A673 (cell line): ENCODE measurements around the gene RGS14. TPM values are rescaled to one million over a fixed set of nuclear protein-coding genes. Genes with fewer than 3 reads are reported as not detected.

Source experiments
- Bru-seq: library from RNA; stranded (reverse); fragments of 400-500 nt; gene quantifications from one replicate; lab custom pipeline; 2021; lab: Mats Ljungman, UMichigan
- BruChase-seq, 2 experiments: library from RNA; stranded (reverse); fragments of 400-500 nt; gene quantifications; one replicate each; lab custom pipeline; 2021; lab: Mats Ljungman, UMichigan
- BruUV-seq: library from RNA; stranded (reverse); fragments of 400-500 nt; replicated peaks from 2 replicates; lab custom pipeline; 2021; lab: Mats Ljungman, UMichigan
- CTCF ChIA-PET: fragments of 300-600 bp; sonication (Branson Sonifier 250); formaldehyde crosslinking; loops from one replicate; lab custom pipeline; 2022; ENCODE audit warnings: antibody characterized with exemption; lab: Charles Lee
- POLR2A ChIA-PET: fragments of 300-600 bp; sonication (Branson Sonifier 250); formaldehyde crosslinking; loops from one replicate; lab custom pipeline; 2022; ENCODE audit warnings: antibody characterized with exemption; ENCODE audit not compliant: low non-redundant PET; lab: Charles Lee
- DNase-seq: peaks from one replicate; pipeline ENCODE4 v3.0.0-alpha.2; 2015; ENCODE audit warnings: low spot score
- H3K27ac ChIP-seq: fragments of 200-600 bp; sonication (generic); 2 replicates; pipeline ENCODE4 v1.5.1; 2016; ENCODE audit warnings: mixed run types, low read depth, mild to moderate bottlenecking, mixed read lengths, antibody characterized with exemption, low read length; ENCODE audit not compliant: poor library complexity, severe bottlenecking
- H3K27me3 ChIP-seq: fragments of 200-600 bp; sonication (generic); replicated peaks from 2 replicates; pipeline ENCODE4 v1.6.1; 2017; ENCODE audit warnings: mixed run types, low read depth, mild to moderate bottlenecking, mixed read lengths, antibody characterized with exemption, low read length; ENCODE audit not compliant: insufficient read depth, poor library complexity
- H3K36me3 ChIP-seq: fragments of 200-600 bp; sonication (generic); 2 replicates; pipeline ENCODE4 v1.6.1; 2016; ENCODE audit warnings: mixed run types, mild to moderate bottlenecking, mixed read lengths, antibody characterized with exemption, low read length; ENCODE audit not compliant: insufficient read depth, poor library complexity, severe bottlenecking
- H3K4me1 ChIP-seq: fragments of 200-600 bp; sonication (generic); 2 replicates; pipeline ENCODE4 v1.6.1; 2017; ENCODE audit warnings: mixed run types, mild to moderate bottlenecking, mixed read lengths, antibody characterized with exemption, low read length; ENCODE audit not compliant: insufficient read depth, poor library complexity, severe bottlenecking
- H3K4me3 ChIP-seq: fragments of 200-600 bp; sonication (generic); 2 replicates; pipeline ENCODE4 v1.5.1; 2016; ENCODE audit warnings: low read depth, mixed run types, mild to moderate bottlenecking, mixed read lengths, low read length; ENCODE audit not compliant: poor library complexity, severe bottlenecking
- H3K9me3 ChIP-seq: fragments of 200-600 bp; sonication (generic); 2 replicates; pipeline ENCODE4 v1.6.1; 2016; ENCODE audit warnings: mixed run types, low read depth, mild to moderate bottlenecking, mixed read lengths, antibody characterized with exemption, low read length; ENCODE audit not compliant: poor library complexity, severe bottlenecking
- EZH2 ChIP-seq: fragments of 200-600 bp; sonication (generic); IDR thresholded peaks from 2 replicates; pipeline ENCODE4 v1.6.1; 2017; ENCODE audit warnings: borderline replicate concordance, low read depth, mild to moderate bottlenecking, mixed read lengths, antibody characterized with exemption, low read length; ENCODE audit not compliant: poor library complexity, severe bottlenecking
- intact Hi-C: fragments of 100-400 bp; cut with micrococcal nuclease; formaldehyde crosslinking; loops from one replicate; pipeline ENCODE4 v1.10.0; 2022; ENCODE audit not compliant: unreplicated experiment
- long read RNA-seq: library from polyadenylated mRNA; stranded (forward); transcript quantifications from one replicate; pipeline ENCODE4 v2.0.0, GENCODE V29; 2022
- total RNA-seq: library from RNA; stranded (reverse); gene quantifications from 2 replicates; pipeline ENCODE4 v1.2.3, GENCODE V29; 2021
- TF ChIP-seq, protein P1 (sequence below): fragments of 300-800, 200-600 bp; sonication (generic); conservative IDR thresholded peaks from 2 replicates; pipeline ENCODE4 v1.5.1; 2017; ENCODE audit warnings: low read depth, mild to moderate bottlenecking, antibody characterized with exemption, low read length, moderate library complexity, mixed read lengths

The RGS14 gene, protein sequence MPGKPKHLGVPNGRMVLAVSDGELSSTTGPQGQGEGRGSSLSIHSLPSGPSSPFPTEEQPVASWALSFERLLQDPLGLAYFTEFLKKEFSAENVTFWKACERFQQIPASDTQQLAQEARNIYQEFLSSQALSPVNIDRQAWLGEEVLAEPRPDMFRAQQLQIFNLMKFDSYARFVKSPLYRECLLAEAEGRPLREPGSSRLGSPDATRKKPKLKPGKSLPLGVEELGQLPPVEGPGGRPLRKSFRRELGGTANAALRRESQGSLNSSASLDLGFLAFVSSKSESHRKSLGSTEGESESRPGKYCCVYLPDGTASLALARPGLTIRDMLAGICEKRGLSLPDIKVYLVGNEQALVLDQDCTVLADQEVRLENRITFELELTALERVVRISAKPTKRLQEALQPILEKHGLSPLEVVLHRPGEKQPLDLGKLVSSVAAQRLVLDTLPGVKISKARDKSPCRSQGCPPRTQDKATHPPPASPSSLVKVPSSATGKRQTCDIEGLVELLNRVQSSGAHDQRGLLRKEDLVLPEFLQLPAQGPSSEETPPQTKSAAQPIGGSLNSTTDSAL
- total RNA-seq = 3.1 and 6.5 TPM in 2 replicates
- Bru-seq, nascent RNA = percentile 20 among the genes with signal in this experiment
- BruChase-seq, experiment 1, labeled RNA remaining after a 2-hour chase = percentile 20 among the genes with signal in this experiment
- BruChase-seq, experiment 2, labeled RNA remaining after a 6-hour chase = percentile 22 among the genes with signal in this experiment
- long read RNA-seq, partial matches to known transcripts = 3 of 7 reads
- long read RNA-seq, other reads (novel, unspliced or antisense) = 1 of 7 reads

DNA sequence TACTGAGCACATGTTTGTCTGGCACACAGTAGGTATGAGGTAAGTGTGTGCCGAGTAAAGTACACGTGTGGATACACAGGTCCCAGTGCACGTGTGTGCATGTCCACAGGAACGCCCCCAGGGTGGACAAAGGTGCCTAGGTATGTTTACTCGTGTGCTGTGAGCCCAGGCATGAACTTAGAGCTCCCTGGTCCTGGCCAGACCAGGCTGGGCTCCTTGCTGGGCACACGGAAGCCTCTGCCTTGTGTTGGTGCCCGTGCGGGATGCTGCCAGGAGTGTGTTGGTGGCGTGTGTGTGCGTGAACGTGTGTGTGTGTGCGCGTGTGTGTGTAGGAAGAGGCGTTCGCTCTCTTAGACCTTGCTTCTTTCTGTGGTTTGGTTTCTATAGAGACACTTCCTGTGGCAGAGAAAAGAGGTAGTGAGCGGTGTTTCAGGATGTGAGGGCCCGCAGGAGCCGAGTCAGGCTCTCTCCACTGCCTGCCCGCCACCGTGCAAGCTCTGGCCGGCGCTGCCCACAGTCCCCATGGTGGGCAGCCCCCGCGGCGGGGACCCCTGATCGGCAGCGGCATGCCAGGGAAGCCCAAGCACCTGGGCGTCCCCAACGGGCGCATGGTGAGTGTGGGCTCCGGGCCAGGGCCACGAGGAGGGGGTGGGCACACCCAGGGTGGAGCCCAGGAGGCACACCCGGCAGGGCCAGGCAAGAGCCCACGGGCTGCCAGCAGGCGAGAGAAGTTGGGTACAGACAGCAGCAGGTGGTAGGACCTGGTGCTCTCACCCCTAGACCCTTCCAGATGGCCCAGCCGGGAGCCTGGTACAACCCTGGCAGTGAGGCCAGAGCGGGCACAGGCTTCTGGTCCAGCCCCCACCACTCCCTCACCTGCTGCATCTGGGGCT lies at the start of gene RGS14:
Gene RGS14, plus strand, starts transcription at position 466 of the 893 bp plus-strand sequence. Its CDS starts 101 bp downstream, at position 567.
- no peaks in the 10 kb centered on the region for H3K4me1 ChIP-seq
- no peak within 1 kb of the TSS for H3K27ac ChIP-seq
- H3K9me3 ChIP-seq = no peaks in the 10 kb centered on the region
- no peaks in the 10 kb centered on the region for H3K36me3 ChIP-seq
- H3K4me3 ChIP-seq = peak within 1 kb of the TSS; percentile 19
- TF ChIP-seq EZH2 = no peak
- TF ChIP-seq, protein P1, sequence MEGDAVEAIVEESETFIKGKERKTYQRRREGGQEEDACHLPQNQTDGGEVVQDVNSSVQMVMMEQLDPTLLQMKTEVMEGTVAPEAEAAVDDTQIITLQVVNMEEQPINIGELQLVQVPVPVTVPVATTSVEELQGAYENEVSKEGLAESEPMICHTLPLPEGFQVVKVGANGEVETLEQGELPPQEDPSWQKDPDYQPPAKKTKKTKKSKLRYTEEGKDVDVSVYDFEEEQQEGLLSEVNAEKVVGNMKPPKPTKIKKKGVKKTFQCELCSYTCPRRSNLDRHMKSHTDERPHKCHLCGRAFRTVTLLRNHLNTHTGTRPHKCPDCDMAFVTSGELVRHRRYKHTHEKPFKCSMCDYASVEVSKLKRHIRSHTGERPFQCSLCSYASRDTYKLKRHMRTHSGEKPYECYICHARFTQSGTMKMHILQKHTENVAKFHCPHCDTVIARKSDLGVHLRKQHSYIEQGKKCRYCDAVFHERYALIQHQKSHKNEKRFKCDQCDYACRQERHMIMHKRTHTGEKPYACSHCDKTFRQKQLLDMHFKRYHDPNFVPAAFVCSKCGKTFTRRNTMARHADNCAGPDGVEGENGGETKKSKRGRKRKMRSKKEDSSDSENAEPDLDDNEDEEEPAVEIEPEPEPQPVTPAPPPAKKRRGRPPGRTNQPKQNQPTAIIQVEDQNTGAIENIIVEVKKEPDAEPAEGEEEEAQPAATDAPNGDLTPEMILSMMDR = no peak
- peak; percentile 18 for DNase-seq
- no peaks in the 10 kb centered on the region for H3K27me3 ChIP-seq
- POLR2A ChIA-PET = no interaction called here
- no TSS peak for BruUV-seq
- CTCF ChIA-PET = no interaction called here
- intact Hi-C loops = no loop called here

DNA sequence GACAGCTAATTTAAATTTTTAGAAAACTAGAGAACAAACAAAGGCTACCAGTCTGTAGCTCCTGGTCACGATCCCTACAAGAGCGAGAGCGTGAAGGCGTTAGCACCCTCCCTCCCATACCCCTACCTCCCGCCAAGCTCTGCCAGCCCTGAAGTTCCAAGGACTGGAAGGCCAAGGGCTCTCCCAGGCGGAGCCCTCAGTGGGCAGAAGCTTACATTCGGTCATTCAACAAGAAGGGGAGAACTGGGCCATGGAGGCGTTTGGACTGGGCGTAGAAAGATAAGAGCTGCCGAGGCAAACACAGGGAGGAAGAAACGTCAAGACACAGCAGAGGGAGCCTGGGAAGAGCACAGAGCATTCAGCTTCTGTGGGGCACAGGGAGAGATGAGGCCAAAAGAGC lies 49.0 kb upstream of the RGS14 start:
- ChIA-PET POLR2A (no interaction called here), CTCF (interaction anchor here (0.6 to 1.8 kb wide), 4 partner anchors 195 to 199 kb away, joined by 3 to 6 read pairs (median 4); no protein-coding TSS in a partner anchor)
- Histone ChIP-seq H3K4me1 (peaks cover 20% of the 10 kb centered on the region), H3K27ac (no peak overlapping the region), H3K4me3 (no peak overlapping the region), H3K9me3 (no peaks in the 10 kb centered on the region), H3K27me3 (no peaks in the 10 kb centered on the region), H3K36me3 (peaks cover 28% of the 10 kb centered on the region)
- BruUV-seq = no TSS peak
- no peak for TF ChIP-seq EZH2
- TF ChIP-seq, protein P1 = no peak
- DNase-seq = no peak
- intact Hi-C loops = loop anchor here (2.0 kb wide), 1 partner anchor 196 kb away; no protein-coding TSS in a partner anchor
